Loucy (cell line): ENCODE results near the gene PLCG2.
A peak's percentile ranks its signal among the peaks of the same experiment; 100 is the strongest.

Experiments
- H2AFZ ChIP-seq: fragments of 200-600 bp; sonication (generic); 2 replicates; pipeline ENCODE4 v1.6.0; 2016; ENCODE audit warnings: antibody characterized with exemption, mild to moderate bottlenecking, low read length, moderate library complexity
- H3F3A ChIP-seq: fragments of 200-600 bp; 2 replicates; pipeline ENCODE4 v1.6.0; 2016; ENCODE audit warnings: antibody characterized with exemption, low read depth, mild to moderate bottlenecking
- H3K27me3 ChIP-seq: fragments of 200-600 bp; sonication (generic); 2 replicates; pipeline ENCODE4 v1.6.1; 2014; ENCODE audit warnings: low read length, mild to moderate bottlenecking; ENCODE audit not compliant: insufficient read depth, poor library complexity, severe bottlenecking
- H3K36me3 ChIP-seq: fragments of 200-600 bp; sonication (generic); 2 replicates; pipeline ENCODE4 v1.6.1; 2016; ENCODE audit warnings: low read length; ENCODE audit not compliant: insufficient read depth
- H3K4me1 ChIP-seq: fragments of 200-600 bp; sonication (generic); 2 replicates; pipeline ENCODE4 v1.5.1; 2014; ENCODE audit warnings: low read length, mild to moderate bottlenecking; ENCODE audit not compliant: insufficient read depth, poor library complexity, severe bottlenecking
- H3K4me2 ChIP-seq: fragments of 200-600 bp; sonication (generic); 2 replicates; pipeline ENCODE4 v1.6.0; 2014; ENCODE audit warnings: antibody characterized with exemption, low read length, low read depth, mild to moderate bottlenecking; ENCODE audit not compliant: poor library complexity, severe bottlenecking
- H3K4me3 ChIP-seq: fragments of 200-600 bp; sonication (generic); 2 replicates; pipeline ENCODE4 v1.5.1; 2014; ENCODE audit warnings: low read length, mild to moderate bottlenecking, mixed read lengths; ENCODE audit not compliant: poor library complexity, severe bottlenecking
- H3K79me2 ChIP-seq: fragments of 200-600 bp; sonication (generic); 2 replicates; pipeline ENCODE4 v1.6.1; 2014; ENCODE audit warnings: low read length; ENCODE audit not compliant: insufficient read depth
- H3K9ac ChIP-seq: fragments of 200-600 bp; sonication (generic); 2 replicates; pipeline ENCODE4 v1.6.0; 2014; ENCODE audit warnings: mild to moderate bottlenecking, low read depth, low read length, moderate library complexity; ENCODE audit not compliant: poor library complexity, severe bottlenecking
- H3K9me2 ChIP-seq: fragments of 200-600 bp; sonication (generic); replicated peaks from 2 replicates; pipeline ENCODE4 v1.6.1; 2016; ENCODE audit warnings: low read depth, low read length, mixed read lengths
- H3K9me3 ChIP-seq: fragments of 200-600 bp; sonication (generic); 2 replicates; pipeline ENCODE4 v1.6.1; 2014; ENCODE audit warnings: mild to moderate bottlenecking, antibody characterized with exemption, low read length, low read depth; ENCODE audit not compliant: insufficient read depth
- H4K20me1 ChIP-seq: fragments of 200-600 bp; sonication (generic); 2 replicates; pipeline ENCODE4 v1.6.0; 2014; ENCODE audit warnings: antibody characterized with exemption, low read length, mild to moderate bottlenecking; ENCODE audit not compliant: insufficient read depth, poor library complexity, severe bottlenecking
- EZH2phosphoT487 ChIP-seq: fragments of 200-600 bp; IDR thresholded peaks from 2 replicates; pipeline ENCODE4 v1.6.1; 2018; ENCODE audit warnings: antibody characterized with exemption, mild to moderate bottlenecking, moderate library complexity, borderline replicate concordance
- TF ChIP-seq, protein P1 (sequence below): fragments of 200-600 bp; sonication (generic); conservative IDR thresholded peaks from 2 replicates; pipeline ENCODE4 v1.5.1; 2014; ENCODE audit warnings: mild to moderate bottlenecking, antibody characterized with exemption, low read length

Gene PLCG2

GRCh38 chr16:81734632-81735434 is 44.3 kb upstream of the PLCG2 start:
- Histone ChIP-seq H2AFZ (no peak overlapping the region), H3K9me2 (no peaks in the 10 kb centered on the region), H3K27me3 (no peaks in the 10 kb centered on the region), H3K4me2 (no peak overlapping the region), H3K9me3 (no peaks in the 10 kb centered on the region), H4K20me1 (no peaks in the 10 kb centered on the region), H3K36me3 (no peaks in the 10 kb centered on the region), H3K9ac (no peak overlapping the region), H3K4me3 (no peak overlapping the region), H3K79me2 (no peaks in the 10 kb centered on the region), H3F3A (no peaks in the 10 kb centered on the region), H3K4me1 (peaks cover 11% of the 10 kb centered on the region)
- no peak for TF ChIP-seq EZH2phosphoT487
- TF ChIP-seq, protein P1, sequence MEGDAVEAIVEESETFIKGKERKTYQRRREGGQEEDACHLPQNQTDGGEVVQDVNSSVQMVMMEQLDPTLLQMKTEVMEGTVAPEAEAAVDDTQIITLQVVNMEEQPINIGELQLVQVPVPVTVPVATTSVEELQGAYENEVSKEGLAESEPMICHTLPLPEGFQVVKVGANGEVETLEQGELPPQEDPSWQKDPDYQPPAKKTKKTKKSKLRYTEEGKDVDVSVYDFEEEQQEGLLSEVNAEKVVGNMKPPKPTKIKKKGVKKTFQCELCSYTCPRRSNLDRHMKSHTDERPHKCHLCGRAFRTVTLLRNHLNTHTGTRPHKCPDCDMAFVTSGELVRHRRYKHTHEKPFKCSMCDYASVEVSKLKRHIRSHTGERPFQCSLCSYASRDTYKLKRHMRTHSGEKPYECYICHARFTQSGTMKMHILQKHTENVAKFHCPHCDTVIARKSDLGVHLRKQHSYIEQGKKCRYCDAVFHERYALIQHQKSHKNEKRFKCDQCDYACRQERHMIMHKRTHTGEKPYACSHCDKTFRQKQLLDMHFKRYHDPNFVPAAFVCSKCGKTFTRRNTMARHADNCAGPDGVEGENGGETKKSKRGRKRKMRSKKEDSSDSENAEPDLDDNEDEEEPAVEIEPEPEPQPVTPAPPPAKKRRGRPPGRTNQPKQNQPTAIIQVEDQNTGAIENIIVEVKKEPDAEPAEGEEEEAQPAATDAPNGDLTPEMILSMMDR, result no peak

DNA sequence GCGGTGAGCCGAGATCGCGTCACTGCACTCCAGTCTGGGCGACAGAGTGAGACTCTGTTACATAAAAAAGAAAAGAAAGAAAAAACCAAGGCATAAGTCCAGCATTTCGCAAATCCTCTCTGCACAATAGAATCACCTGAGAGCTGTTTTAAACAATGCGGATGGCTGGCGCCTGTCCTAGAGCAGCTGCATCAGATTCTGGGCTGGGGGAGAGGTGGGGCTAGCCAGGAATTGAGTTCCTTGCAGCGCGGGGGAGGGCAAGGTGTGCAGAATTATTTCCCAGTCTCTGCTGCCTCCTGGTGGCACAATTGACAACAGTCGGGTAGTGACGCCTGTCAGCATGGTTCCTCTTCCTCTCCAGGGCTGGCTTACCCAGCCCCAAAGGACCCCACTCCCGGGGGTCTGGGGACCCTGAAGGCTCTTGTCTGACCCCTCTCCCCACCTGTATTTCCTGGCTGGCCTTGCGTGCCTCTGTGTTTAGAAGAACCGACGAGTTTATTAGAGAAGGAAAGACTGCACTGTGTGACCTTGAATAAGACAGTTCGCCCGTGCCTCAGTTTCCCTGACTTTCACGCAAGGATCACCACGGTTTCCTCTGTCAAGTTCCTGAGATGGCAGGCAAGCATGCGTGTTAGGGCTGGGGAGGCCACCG is 41.1 kb upstream of the PLCG2 start:
- no peaks in the 10 kb centered on the region for H3K27me3 ChIP-seq
- no peak overlapping the region for H3K4me3 ChIP-seq
- H3K36me3 ChIP-seq, result no peaks in the 10 kb centered on the region
- TF ChIP-seq, protein P1, result peak; percentile 78
- no peak for TF ChIP-seq EZH2phosphoT487
- H3K4me2 ChIP-seq, result peak overlapping the region; percentile 21
- no peaks in the 10 kb centered on the region for H3F3A ChIP-seq
- H4K20me1 ChIP-seq, result no peaks in the 10 kb centered on the region
- peaks cover 16% of the 10 kb centered on the region for H3K4me1 ChIP-seq
- H3K9ac ChIP-seq, result no peak overlapping the region
- 0 out of 2 replicates have a peak overlapping the region, but pooled peaks have one; percentile 13 for H2AFZ ChIP-seq
- no peaks in the 10 kb centered on the region for H3K79me2 ChIP-seq
- no peaks in the 10 kb centered on the region for H3K9me3 ChIP-seq
- no peaks in the 10 kb centered on the region for H3K9me2 ChIP-seq

DNA sequence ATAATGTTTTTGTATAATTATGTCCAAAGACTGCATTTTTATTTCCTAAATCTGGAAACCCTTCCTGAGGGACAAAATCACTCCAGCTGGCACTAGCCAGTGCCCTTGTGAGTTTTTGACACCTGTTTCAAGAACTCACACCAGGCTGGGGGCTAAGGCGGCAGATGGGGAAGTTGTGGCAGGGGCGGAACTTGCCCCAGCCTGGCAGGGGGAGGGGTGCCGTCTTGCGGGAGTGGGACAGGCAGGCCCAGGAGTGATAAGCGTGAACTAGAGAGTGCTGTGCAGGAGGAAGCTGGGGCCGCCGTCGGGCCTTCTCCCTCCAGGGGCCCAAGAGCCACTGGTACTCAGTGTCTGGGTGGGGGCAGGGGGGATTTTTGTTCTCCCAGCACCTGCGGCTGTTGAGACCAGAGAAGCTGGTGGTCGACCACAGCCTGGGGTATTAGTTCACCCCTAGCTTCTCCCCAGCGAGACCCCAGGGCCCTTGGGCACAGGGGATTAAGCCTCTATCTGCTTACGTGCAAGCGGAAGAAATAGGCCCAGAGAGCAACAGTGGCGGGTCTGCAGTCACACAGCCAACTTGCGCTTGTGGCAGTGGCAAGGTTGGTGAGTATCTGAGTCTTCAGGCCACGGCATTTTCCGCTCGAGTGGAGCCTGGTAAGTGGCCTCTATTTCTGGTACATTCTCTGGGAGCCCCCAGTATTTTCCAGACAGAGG is 40.2 kb upstream of the PLCG2 start:
- H2AFZ ChIP-seq, result no peak overlapping the region

More for the DNA sequence above, 40.2 kb upstream of the PLCG2 start:
- H3K4me1 ChIP-seq, result peaks cover 16% of the 10 kb centered on the region
- no peaks in the 10 kb centered on the region for H3K36me3 ChIP-seq
- H3K79me2 ChIP-seq, result no peaks in the 10 kb centered on the region
- no peaks in the 10 kb centered on the region for H3K9me3 ChIP-seq
- no peaks in the 10 kb centered on the region for H3K9me2 ChIP-seq
- no peak overlapping the region for H3K4me3 ChIP-seq
- H3K27me3 ChIP-seq, result no peaks in the 10 kb centered on the region
- H3F3A ChIP-seq, result no peaks in the 10 kb centered on the region
- H4K20me1 ChIP-seq, result no peaks in the 10 kb centered on the region
- H3K9ac ChIP-seq, result no peak overlapping the region
- TF ChIP-seq EZH2phosphoT487, result no peak
- TF ChIP-seq, protein P1, result no peak
- no peak overlapping the region for H3K4me2 ChIP-seq
